RWPE1 (cell line): ENCODE data around the gene PLEKHF1.
A peak's percentile ranks its signal among the peaks of the same experiment; 100 is the strongest.

Experiments used
- CTCF ChIA-PET: fragments of 350-600 bp; sonication (Branson Sonifier 250); formaldehyde crosslinking; extraction: SDS; loops from one replicate; lab custom pipeline; 2021; lab: Yijun Ruan, JAX
- POLR2A ChIA-PET: fragments of 400-600 bp; formaldehyde crosslinking; extraction: SDS; loops from one replicate; lab custom pipeline; 2020; ENCODE audit warnings: antibody characterized with exemption; ENCODE audit not compliant: low non-redundant PET; lab: Yijun Ruan, JAX
- DNase-seq: peaks from one replicate; pipeline ENCODE4 v3.0.0; 2012; ENCODE audit warnings: low spot score
- H3K27ac ChIP-seq: fragments of 450-650 bp; 2 replicates; pipeline ENCODE4 v1.5.1; 2017
- TF ChIP-seq, protein P1 (sequence below): fragments of 450-650 bp; conservative IDR thresholded peaks from 2 replicates; pipeline ENCODE4 v1.5.1; 2017; ENCODE audit warnings: low read depth, mild to moderate bottlenecking

Gene PLEKHF1

DNA sequence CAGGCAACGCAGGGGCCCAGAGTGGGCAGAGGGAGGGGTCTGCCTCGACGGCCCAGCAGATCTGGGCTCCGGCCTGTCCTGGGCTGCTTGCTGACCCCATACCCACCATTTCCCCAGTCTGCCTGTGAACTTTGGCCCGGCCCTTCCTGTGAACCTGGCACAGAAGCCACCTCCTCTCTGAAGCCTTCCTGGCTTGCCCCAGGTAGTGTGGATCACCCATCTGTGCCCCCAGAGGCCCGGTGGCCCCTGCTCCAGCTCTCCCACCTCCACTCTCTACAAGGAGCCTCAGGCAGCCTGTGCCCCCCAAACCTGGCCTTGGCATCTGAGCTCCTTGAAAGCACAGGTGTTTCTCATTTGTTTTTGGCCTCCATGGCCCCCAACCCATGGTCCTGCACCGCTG, 15.7 kb downstream of the PLEKHF1 start:
- POLR2A ChIA-PET, result no interaction called here
- TF ChIP-seq, protein P1, sequence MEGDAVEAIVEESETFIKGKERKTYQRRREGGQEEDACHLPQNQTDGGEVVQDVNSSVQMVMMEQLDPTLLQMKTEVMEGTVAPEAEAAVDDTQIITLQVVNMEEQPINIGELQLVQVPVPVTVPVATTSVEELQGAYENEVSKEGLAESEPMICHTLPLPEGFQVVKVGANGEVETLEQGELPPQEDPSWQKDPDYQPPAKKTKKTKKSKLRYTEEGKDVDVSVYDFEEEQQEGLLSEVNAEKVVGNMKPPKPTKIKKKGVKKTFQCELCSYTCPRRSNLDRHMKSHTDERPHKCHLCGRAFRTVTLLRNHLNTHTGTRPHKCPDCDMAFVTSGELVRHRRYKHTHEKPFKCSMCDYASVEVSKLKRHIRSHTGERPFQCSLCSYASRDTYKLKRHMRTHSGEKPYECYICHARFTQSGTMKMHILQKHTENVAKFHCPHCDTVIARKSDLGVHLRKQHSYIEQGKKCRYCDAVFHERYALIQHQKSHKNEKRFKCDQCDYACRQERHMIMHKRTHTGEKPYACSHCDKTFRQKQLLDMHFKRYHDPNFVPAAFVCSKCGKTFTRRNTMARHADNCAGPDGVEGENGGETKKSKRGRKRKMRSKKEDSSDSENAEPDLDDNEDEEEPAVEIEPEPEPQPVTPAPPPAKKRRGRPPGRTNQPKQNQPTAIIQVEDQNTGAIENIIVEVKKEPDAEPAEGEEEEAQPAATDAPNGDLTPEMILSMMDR, result no peak
- CTCF ChIA-PET, result no interaction called here
- H3K27ac ChIP-seq, result no peak overlapping the region
- no peak for DNase-seq

DNA sequence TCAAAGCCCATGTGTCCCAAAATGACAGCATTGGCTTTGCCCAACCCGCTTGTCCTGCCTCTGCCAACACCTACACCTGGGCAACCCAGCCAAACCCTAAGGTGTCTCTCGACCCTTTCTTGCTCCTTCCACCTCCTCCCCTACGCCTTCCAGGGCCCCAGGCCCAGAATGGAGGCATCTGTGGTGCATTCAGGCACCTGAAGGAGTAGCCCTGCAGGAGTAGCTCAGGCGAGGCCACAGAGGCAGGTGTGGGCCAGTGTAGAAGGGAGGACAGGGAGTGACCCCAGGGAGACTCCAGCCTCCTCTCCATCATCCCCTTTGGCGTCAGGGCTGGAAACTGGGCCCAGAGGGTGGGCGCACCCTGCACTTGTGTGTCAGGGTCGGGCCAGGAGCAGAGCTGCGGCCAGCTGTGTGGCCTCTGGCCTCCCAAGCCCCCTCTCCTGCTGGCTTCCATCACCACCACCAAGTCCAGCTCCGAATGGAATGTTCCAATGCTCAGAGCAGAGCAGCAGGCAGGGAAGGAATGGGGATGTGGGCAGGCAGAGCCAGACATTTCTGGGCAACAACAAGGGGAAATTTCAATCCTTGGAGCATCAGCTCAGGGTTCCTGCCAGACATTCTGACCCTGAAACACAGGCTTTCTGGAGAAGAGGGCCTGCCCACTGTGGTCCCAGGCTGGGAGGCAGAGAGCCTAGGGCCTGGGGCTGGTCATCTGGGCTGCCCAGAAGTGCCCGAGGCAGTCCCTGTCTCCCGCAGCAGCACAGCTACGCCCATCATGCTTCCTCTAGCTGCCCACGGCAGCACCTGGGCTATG, 16.4 kb downstream of the PLEKHF1 start:
- no peak for DNase-seq
- ChIA-PET POLR2A (no interaction called here), CTCF (interaction anchor here (0.9 kb wide), 1 partner anchor 71 kb away, joined by 3 read pairs; no protein-coding TSS in a partner anchor)
- H3K27ac ChIP-seq, result no peak overlapping the region
- TF ChIP-seq, protein P1, result no peak

DNA sequence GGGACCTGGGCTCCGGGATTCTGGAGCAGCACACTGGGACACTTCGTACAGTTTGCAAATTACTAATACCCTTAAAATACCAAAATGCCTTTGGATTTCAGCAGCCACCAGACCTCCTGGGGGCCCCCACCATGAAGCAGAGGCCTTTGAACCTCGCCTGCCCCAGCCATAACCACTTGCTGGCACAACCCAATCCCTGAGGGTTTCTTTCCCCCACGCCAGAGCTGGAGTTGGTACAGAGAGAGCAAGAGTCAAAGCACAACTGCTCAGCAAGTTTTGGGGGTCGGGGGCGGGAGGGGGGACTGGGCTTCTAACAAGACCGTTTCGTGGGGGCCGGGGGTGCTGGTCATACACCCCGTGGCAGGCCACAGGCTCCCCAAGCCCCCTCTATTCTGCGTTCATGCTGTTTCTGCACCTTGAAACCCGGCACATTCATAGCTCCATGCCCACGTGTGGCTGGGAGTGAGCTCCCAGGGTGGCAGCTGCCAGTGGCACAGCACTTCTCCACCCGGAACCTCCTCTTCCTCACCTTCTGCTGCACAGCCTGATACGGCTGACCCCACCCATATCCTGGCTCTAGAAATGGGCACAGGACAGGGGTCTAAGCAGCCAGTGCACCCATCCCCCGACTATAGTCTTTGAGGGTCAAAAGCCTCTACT, 17.1 kb downstream of the PLEKHF1 start:
- CTCF ChIA-PET, result interaction anchor here (0.9 kb wide), 1 partner anchor 72 kb away, joined by 3 read pairs; no protein-coding TSS in a partner anchor
- POLR2A ChIA-PET, result no interaction called here
- TF ChIP-seq, protein P1, result no peak
- no peak overlapping the region for H3K27ac ChIP-seq
- no peak for DNase-seq

- POLR2A ChIA-PET, result no interaction called here
- no peak overlapping the region for H3K27ac ChIP-seq
- no peak for DNase-seq
- CTCF ChIA-PET, result no interaction called here
- TF ChIP-seq, protein P1, result no peak
These were observed 17.7 kb downstream of the PLEKHF1 start for GRCh38 chr19:29683009-29683408.

DNA sequence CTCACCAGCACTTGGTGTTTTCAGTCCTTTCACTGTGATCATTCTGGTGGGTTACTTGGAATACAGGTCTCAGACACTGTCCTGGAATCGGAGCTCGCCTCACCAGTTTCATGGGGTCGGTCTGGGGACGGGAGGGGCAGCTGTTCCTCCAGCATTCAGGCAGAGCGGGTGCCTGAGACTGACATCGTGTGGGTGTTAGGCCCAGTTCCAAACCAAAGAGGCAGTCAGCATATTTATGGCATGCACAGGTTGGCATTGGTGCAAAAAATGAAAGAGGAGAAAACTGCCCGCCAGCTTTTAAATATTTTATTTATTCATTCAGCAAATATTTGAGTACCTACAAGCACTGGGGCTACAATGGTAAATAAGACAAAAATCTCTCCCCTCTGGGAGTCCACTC, 20.1 kb downstream of the PLEKHF1 start:
- peak overlapping the region; percentile 20 for H3K27ac ChIP-seq
- DNase-seq, result no peak
- TF ChIP-seq, protein P1, result no peak
- POLR2A ChIA-PET, result interaction anchor here (0.9 kb wide), 1 partner anchor 13 kb away, joined by 3 read pairs; no protein-coding TSS in a partner anchor
- CTCF ChIA-PET, result no interaction called here

- CTCF ChIA-PET, result interaction anchor here (1.1 to 1.8 kb wide), 2 partner anchors 76 to 79 kb away, joined by 3 to 7 read pairs; no protein-coding TSS in a partner anchor
- no peak overlapping the region for H3K27ac ChIP-seq
- DNase-seq, result no peak
- TF ChIP-seq, protein P1, result no peak
- POLR2A ChIA-PET, result interaction anchor here (0.6 to 0.9 kb wide), 2 partner anchors 14 to 16 kb away, joined by 3 to 4 read pairs; no protein-coding TSS in a partner anchor
These were observed 21.1 kb downstream of the PLEKHF1 start for GRCh38 chr19:29686285-29686805.
